ENCODE data around the gene TMEM123.

Gene TMEM123

DNA sequence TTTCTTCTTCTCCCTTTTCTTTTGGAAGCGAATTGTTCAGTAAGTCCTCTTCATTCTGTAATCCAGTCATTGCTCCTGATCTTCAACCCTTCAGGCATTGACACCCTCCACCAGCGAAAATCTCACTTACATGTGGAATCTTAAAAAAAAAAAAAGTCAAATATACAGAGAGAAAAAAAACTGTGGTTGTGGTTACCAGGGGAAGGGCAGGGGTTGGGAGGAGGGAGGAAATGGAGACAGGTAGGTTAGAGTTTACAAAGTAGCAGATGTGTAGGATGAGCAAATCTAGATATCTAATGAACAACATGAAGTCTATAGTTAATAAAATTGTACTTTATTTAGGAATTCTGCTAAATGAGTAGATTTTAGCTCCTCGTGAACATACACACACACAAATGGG, 17.7 kb upstream of the TMEM123 start:
- DNase-seq, result no peak

- no peak for DNase-seq
Observed at GRCh38 chr11:102469196-102469821, 16.7 kb upstream of the TMEM123 start.

GRCh38 chr11:102468616-102469195, 16.1 kb upstream of the TMEM123 start:
- no peak for DNase-seq

DNA sequence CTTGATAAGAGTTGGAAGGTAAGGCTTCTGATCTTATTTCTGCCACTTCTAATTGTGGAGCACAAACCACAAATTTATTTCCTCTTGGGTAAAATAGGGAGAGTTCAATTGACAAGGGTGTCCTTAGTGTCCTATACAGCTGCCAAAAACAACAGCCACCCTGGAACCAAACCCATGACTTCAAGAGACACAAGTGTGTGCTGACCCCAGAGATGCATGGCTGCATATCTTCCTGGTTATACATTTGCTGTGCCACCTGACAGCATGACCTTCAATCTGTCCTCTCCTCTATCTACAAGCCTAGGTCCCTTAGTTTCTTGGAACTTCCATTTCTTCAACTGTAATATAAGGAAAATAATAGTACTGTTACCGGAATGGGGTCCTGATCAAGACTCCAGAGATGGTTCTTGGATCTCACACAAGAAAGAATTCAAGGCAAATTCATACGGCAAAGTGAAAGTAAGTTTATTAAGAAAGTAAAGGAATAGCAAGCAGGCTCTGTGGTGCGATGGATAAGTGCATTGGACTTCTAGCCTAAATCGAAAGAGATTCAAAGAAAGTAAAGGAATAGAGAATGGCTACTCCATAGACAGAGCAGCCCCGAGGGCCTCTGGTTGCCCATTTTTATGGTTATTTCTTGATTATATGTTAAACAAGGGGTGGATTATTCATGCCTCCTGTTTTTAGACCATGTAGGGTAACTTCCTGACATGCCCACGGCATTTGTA, 15.5 kb upstream of the TMEM123 start:
- no peak for DNase-seq

DNA sequence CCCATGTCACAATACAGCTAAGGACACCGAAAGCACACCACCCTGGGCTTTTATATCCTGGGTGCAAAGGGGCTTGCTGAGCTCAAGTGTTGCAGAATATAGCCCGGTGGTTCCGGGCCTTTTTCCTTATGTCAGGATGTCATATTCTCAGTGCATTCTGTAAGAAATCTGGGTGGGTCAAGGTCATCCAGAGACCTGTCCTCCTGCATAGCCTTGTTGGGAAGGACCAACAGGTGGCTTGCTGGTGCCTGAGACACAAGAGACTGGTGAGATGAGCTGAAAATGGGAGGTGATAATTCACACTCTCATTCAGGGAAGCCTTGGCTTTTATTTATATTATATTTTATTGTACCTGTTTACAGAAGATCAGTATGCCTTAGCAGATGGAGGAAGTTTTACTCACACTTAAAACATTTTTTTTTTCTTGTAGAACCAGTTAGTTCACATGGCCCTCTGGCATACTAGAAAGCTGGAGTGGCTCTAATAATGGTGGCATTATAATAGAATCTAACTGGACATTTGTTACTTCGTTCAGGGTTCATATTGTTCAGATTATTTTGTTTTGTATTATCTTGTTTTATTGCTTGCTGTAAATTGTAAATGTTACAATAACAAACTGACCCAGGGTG, 14.6 kb upstream of the TMEM123 start:
- no peak for DNase-seq

- no peak for DNase-seq
Observed at GRCh38 chr11:102465696-102466095, 13.1 kb upstream of the TMEM123 start.

DNA sequence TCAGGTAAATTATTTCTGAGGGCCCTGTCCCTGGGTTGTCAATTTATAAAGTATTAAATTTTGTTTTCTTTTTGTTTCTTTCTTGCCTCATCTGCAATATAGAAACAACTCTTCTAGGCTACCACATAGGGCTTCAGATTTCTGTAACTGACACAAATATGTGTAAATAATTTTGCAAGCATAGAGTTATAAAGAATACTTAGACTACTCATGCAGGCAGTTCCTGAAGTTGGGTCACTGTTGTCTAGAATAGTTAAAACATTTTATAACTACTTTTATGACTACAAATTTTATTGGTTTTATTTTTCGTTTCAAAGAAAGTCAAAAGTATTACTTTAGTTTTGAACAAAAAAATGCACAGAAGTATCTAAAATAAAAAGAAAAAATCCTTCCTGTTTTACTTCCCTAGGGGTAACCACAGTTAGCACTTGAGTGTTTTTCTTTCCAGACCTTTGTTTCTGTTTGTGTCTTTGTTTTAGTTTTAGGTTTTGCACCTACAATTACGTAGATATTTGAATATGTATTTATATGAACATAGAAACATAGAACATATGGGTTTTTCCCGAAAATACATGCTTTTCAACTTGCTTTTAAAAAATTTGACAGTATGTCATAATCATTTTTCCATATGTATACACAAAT, 12.4 kb upstream of the TMEM123 start:
- no peak for DNase-seq

DNA sequence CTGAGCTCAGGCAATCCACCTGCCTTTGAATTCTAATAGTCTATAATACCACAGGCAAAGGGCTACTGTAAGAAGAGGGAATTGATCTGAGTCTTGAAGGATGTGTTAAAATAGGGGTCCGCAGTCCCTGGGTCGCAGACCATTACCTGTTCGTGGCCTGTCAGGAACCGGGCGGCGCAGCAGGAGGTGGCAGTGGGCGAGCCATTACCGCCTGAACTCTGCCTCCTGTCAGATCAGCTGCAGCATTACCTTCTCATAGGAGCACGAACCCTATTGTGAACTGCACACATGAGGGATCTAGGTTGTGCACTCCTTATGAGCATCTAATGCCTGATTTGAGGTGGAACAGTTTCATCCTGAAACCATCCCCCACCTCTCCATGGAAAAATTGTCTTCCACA, 11.5 kb upstream of the TMEM123 start:
- no peak for DNase-seq

DNA sequence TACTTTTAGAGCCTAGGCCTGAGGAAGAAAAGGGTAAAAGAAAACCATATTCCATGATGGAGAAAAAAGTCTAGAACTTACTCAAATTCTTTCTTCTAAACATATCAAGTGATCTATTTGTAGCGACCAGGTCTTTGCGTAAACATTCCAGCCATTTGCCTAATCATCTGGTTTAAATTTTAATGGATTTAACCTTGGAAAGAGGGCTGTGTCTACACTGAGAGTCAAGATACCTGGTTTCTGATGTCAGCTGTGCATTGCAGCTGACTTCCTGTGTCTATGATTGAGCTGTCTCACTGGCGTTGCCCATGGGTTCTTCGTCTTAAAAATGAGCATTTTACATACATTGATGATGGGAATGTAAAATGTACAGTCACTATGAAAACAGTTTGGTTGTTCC, 10.0 kb upstream of the TMEM123 start:
- DNase-seq, result no peak

GRCh38 chr11:102459393-102459792, 6.8 kb upstream of the TMEM123 start:
- no peak for DNase-seq

DNA sequence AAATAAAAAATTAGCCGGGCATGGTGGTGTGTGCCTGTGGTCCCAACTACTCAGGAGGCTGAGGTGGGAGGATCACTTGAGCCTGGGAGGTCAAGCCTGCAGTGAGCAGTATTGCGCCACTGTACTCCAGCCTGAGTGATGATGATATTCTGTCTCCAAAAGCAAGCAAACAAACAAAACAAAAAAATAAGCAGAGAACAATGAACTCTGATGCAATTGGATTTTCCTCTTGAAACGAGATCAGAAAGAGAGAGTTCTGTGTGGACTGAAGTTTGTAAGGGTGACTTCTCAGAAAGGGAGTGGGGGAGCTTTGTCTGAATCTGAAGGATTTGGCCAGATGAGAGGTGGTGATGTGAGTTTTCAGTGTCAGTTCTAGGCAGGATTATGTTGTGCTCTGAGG, 6.0 kb upstream of the TMEM123 start:
- DNase-seq, result no peak

GRCh38 chr11:102457865-102458264, 5.3 kb upstream of the TMEM123 start:
- no peak for DNase-seq

GRCh38 chr11:102457056-102457677, 4.6 kb upstream of the TMEM123 start:
- no peak for DNase-seq

- DNase-seq, result no peak
Observed at GRCh38 chr11:102456381-102456780, 3.8 kb upstream of the TMEM123 start.

DNA sequence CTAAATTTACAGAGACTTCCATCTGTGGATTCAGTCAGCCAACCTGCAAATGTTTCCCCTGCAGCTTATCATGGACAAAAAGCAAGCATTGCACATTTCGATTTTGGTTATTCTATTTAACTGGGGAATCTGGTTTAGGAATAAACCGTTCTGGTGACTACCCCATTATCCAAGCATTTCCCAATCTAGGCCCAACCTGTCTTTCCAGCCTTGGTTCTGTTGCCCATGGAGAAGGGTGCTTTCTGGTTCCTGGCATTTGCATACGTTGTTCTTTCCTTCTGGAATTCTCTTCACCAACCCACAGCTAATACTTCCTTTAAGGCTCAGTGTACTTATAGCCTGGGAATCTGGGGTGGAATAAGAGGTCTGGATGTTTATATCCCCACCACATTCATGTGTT, 1.4 kb upstream of the TMEM123 start:
- no peak for DNase-seq

GRCh38 chr11:102453302-102453695, 734 bp upstream of the TMEM123 start:
- DNase-seq, result no peak

- DNase-seq, result peak; percentile 86
Observed at GRCh38 chr11:102451681-102452460, 694 bp downstream of the TMEM123 start.

- DNase-seq, result no peak
Observed at GRCh38 chr11:102451041-102451680, 1.4 kb downstream of the TMEM123 start.

- peak; percentile 29 for DNase-seq
Observed at GRCh38 chr11:102449651-102450570, 2.7 kb downstream of the TMEM123 start.

- peak; percentile 30 for DNase-seq
Observed at GRCh38 chr11:102448869-102449224, 3.7 kb downstream of the TMEM123 start.

Measured in activated CD4-positive, alpha-beta T cell treated with anti-CD3 and anti-CD28 coated beads, Interleukin-10, Interleukin-2, amounts not matched to agents 100 ng/mL and 50 ng/mL, durations not matched to agents 16 hours and 8 hours (primary cell).